CD14-positive monocyte (primary cell): ENCODE measurements around the gene HERC2. TPM values are rescaled to one million over a fixed set of nuclear protein-coding genes. Genes with fewer than 3 reads are reported as not detected.

ENCODE experiments used
- DNase-seq, 3 donors: peaks; one replicate each; pipeline ENCODE4 v3.0.0-alpha.2; 2011 to 2022
- H2AFZ ChIP-seq: 2 replicates; pipeline ENCODE4 v1.6.0; 2012; ENCODE audit warnings: mild to moderate bottlenecking, low read depth, low read length, inconsistent platforms; ENCODE audit not compliant: insufficient read depth, poor library complexity, severe bottlenecking
- H3K27ac ChIP-seq, 2 donors: 1 replicate in 1 of 2; 2 replicates in 1 of 2; pipeline ENCODE4 v1.5.1; 2012 to 2013; ENCODE audit warnings: low read length in 2 of 2, control low read depth in 1 of 2, inconsistent platforms in 1 of 2, low read depth in 1 of 2, mild to moderate bottlenecking in 1 of 2
- H3K27me3 ChIP-seq, 2 donors: one replicate each; pipeline versions ENCODE4 v1.6.0 to v1.6.1; 2011 to 2013; ENCODE audit warnings: low read length in 2 of 2; ENCODE audit not compliant: control insufficient read depth in 2 of 2, insufficient read depth in 2 of 2
- H3K36me3 ChIP-seq, 2 donors: replicated peaks in 1 of 2; 1 replicate in 1 of 2; 2 replicates in 1 of 2; pipeline versions ENCODE4 v1.5.1 to v1.6.1; 2012 to 2013; ENCODE audit warnings: low read length in 2 of 2, control low read depth in 1 of 2, inconsistent platforms in 1 of 2, mild to moderate bottlenecking in 1 of 2; ENCODE audit not compliant: insufficient read depth in 2 of 2, control insufficient read depth in 1 of 2
- H3K4me1 ChIP-seq, 2 donors: 1 replicate in 1 of 2; 2 replicates in 1 of 2; pipeline versions ENCODE4 v1.5.1 to v1.6.1; 2012 to 2013; ENCODE audit warnings: low read length in 2 of 2, control low read depth in 1 of 2, inconsistent platforms in 1 of 2, mild to moderate bottlenecking in 1 of 2, moderate library complexity in 1 of 2; ENCODE audit not compliant: insufficient read depth in 2 of 2, control insufficient read depth in 1 of 2
- H3K4me2 ChIP-seq: replicated peaks from 2 replicates; pipeline ENCODE3; 2012; ENCODE audit warnings: low read length, moderate library complexity, mild to moderate bottlenecking; ENCODE audit not compliant: poor library complexity, severe bottlenecking; ENCODE audit errors: extremely low read depth
- H3K4me3 ChIP-seq, 3 experiments: fragments of 200-600 bp in 1 of 3; sonication (generic) in 1 of 3; replicated peaks in 1 of 3; 1 replicate in 2 of 3; 2 replicates in 1 of 3; pipeline ENCODE4 v1.5.1; 2011 to 2013; ENCODE audit warnings: low read length in 3 of 3, mild to moderate bottlenecking in 3 of 3, control low read depth in 2 of 3, low read depth in 2 of 3, inconsistent platforms in 1 of 3, moderate library complexity in 1 of 3
- H3K79me2 ChIP-seq: 2 replicates; pipeline ENCODE4 v1.6.0; 2012; ENCODE audit warnings: mild to moderate bottlenecking, control low read depth, inconsistent platforms, low read length, moderate library complexity; ENCODE audit not compliant: insufficient read depth
- H3K9ac ChIP-seq: 2 replicates; pipeline ENCODE4 v1.6.0; 2017; ENCODE audit warnings: low read length, mild to moderate bottlenecking; ENCODE audit not compliant: insufficient read depth, poor library complexity, severe bottlenecking
- H3K9me3 ChIP-seq, 2 donors: replicated peaks in 1 of 2; 1 replicate in 1 of 2; 2 replicates in 1 of 2; pipeline versions ENCODE4 v1.5.1 to v1.6.1; 2012 to 2013; ENCODE audit warnings: low read length in 2 of 2, control low read depth in 1 of 2; ENCODE audit not compliant: control insufficient read depth in 1 of 2, insufficient read depth in 1 of 2
- H4K20me1 ChIP-seq: 2 replicates; pipeline ENCODE4 v1.6.0; 2012; ENCODE audit warnings: mild to moderate bottlenecking, low read length, control low read depth, moderate library complexity; ENCODE audit not compliant: insufficient read depth
- H3K27ac Mint-ChIP-seq, 7 donors: one replicate each; pipeline ENCODE4 v1.8.0; 2020; ENCODE audit warnings: mild to moderate bottlenecking in 7 of 7, mixed read lengths in 7 of 7, moderate library complexity in 6 of 7, inconsistent platforms in 2 of 7
- H3K27me3 Mint-ChIP-seq, 3 donors: one replicate each; pipeline ENCODE4 v1.8.0; 2021 to 2022; ENCODE audit warnings: low read depth in 3 of 3, mild to moderate bottlenecking in 3 of 3, mixed read lengths in 3 of 3, moderate library complexity in 3 of 3, inconsistent platforms in 1 of 3
- H3K36me3 Mint-ChIP-seq, 2 donors: one replicate each; pipeline ENCODE4 v1.8.0; 2020; ENCODE audit warnings: mixed read lengths in 2 of 2, inconsistent platforms in 1 of 2, mild to moderate bottlenecking in 1 of 2
- H3K4me1 Mint-ChIP-seq: one replicate; pipeline ENCODE4 v1.8.0; 2020; ENCODE audit warnings: mild to moderate bottlenecking, mixed read lengths
- H3K4me3 Mint-ChIP-seq, 2 donors: one replicate each; pipeline ENCODE4 v1.8.0; 2020; ENCODE audit warnings: mild to moderate bottlenecking in 2 of 2, mixed read lengths in 2 of 2, moderate library complexity in 1 of 2
- H3K9me3 Mint-ChIP-seq, 7 donors: one replicate each; pipeline ENCODE4 v1.8.0; 2020 to 2022; ENCODE audit warnings: mixed read lengths in 7 of 7, mild to moderate bottlenecking in 6 of 7, moderate library complexity in 6 of 7, inconsistent platforms in 2 of 7
- CTCF ChIP-seq: fragments of 200-600 bp; IDR thresholded peaks from one replicate; pipeline ENCODE4 v1.8.0; 2022; ENCODE audit warnings: antibody characterized with exemption, mild to moderate bottlenecking
- WGBS: methylation state at CpG from one replicate; pipeline ENCODE4 v1.1.5; 2013; ENCODE audit warnings: missing lambda C conversion rate; ENCODE audit not compliant: insufficient coverage; 5-methylcytosine and 5-hydroxymethylcytosine counted together
- intact Hi-C, 2 donors: fragments of 100-400 bp; cut with micrococcal nuclease; formaldehyde crosslinking; loops; one replicate each; pipeline versions ENCODE4 v1.15.0 to v1.15.1; 2023
- polyA plus RNA-seq, 3 donors: library from polyadenylated mRNA; depleted of rRNA in 1 of 3; unstranded in 2 of 3; stranded (reverse) in 1 of 3; fragments of 300-500 nt in 2 of 3; fragments of >200 nt in 1 of 3; fragmentation: Illumina TruSeq in 2 of 3; gene quantifications; 1 replicate in 2 of 3; 2 replicates in 1 of 3; pipeline ENCODE4 v1.2.3, GENCODE V29; 2012 to 2021

HERC2 gene
- polyA plus RNA-seq, 3 donors, result 3.1 to 9.0 (median 4.7) TPM

GRCh38 chr15:28273468-28273867 lies 48.5 kb downstream of the HERC2 start:
- H4K20me1 ChIP-seq, result no peaks in the 10 kb centered on the region
- H3K36me3 ChIP-seq, result peaks cover 16 to 50% of the 10 kb centered on the region in 2 donors
- no peaks in the 10 kb centered on the region for H3K9me3 ChIP-seq
- intact Hi-C loops, result no loop called here
- no peaks in the 10 kb centered on the region for H3K27me3 ChIP-seq
- no peaks in the 10 kb centered on the region for H3K4me1 ChIP-seq
- no peaks in the 10 kb centered on the region for H3K79me2 ChIP-seq
- no peak overlapping the region for H3K27ac Mint-ChIP-seq
- H3K4me3 ChIP-seq, result no peak overlapping the region
- H3K27ac ChIP-seq, result no peak overlapping the region
- no peak overlapping the region for H3K4me2 ChIP-seq
- peaks cover 0 to 2% (median 0%) of the 10 kb centered on the region in 7 donors for H3K9me3 Mint-ChIP-seq
- no peaks in the 10 kb centered on the region for H3K27me3 Mint-ChIP-seq
- no peaks in the 10 kb centered on the region for H3K4me1 Mint-ChIP-seq
- peaks cover 45 to 65% of the 10 kb centered on the region in 2 donors for H3K36me3 Mint-ChIP-seq
- 83% methylated on average over 5 of the region's 5 CpGs for WGBS
- no peak for DNase-seq
- no peak for TF ChIP-seq CTCF
- H2AFZ ChIP-seq, result no peak overlapping the region
- no peak overlapping the region for H3K9ac ChIP-seq
- no peak overlapping the region for H3K4me3 Mint-ChIP-seq

GRCh38 chr15:28272587-28272986 lies 49.4 kb downstream of the HERC2 start:
- no peak overlapping the region for H3K4me3 Mint-ChIP-seq
- H3K27ac ChIP-seq, result no peak overlapping the region
- no peak overlapping the region for H3K27ac Mint-ChIP-seq
- H3K27me3 ChIP-seq, result no peaks in the 10 kb centered on the region
- H4K20me1 ChIP-seq, result no peaks in the 10 kb centered on the region
- peaks cover 25 to 59% of the 10 kb centered on the region in 2 donors for H3K36me3 ChIP-seq
- no peaks in the 10 kb centered on the region for H3K4me1 Mint-ChIP-seq
- DNase-seq, result no peak
- H3K4me2 ChIP-seq, result no peak overlapping the region
- H3K4me3 ChIP-seq, result no peak overlapping the region
- no peaks in the 10 kb centered on the region for H3K9me3 ChIP-seq
- no peaks in the 10 kb centered on the region for H3K27me3 Mint-ChIP-seq
- TF ChIP-seq CTCF, result no peak
- WGBS, result 95% methylated on average over 8 of the region's 8 CpGs
- no peaks in the 10 kb centered on the region for H3K79me2 ChIP-seq
- peaks cover 53 to 71% of the 10 kb centered on the region in 2 donors for H3K36me3 Mint-ChIP-seq
- peaks cover 0 to 2% (median 0%) of the 10 kb centered on the region in 7 donors for H3K9me3 Mint-ChIP-seq
- intact Hi-C loops, result no loop called here
- H3K4me1 ChIP-seq, result no peaks in the 10 kb centered on the region
- H3K9ac ChIP-seq, result no peak overlapping the region
- H2AFZ ChIP-seq, result no peak overlapping the region
